Measurements from ENCODE around the gene TMUB1.
A peak's percentile ranks its signal among the peaks of the same experiment; 100 is the strongest.

The TMUB1 gene

GRCh38 chr7:151120896-151121295 is 37.6 kb upstream of the TMUB1 start:
- DNase-seq, result no peak

- no peak for DNase-seq
Observed at GRCh38 chr7:151119902-151120301, 36.6 kb upstream of the TMUB1 start.

GRCh38 chr7:151119055-151119415 is 35.7 kb upstream of the TMUB1 start:
- DNase-seq, result no peak

DNA sequence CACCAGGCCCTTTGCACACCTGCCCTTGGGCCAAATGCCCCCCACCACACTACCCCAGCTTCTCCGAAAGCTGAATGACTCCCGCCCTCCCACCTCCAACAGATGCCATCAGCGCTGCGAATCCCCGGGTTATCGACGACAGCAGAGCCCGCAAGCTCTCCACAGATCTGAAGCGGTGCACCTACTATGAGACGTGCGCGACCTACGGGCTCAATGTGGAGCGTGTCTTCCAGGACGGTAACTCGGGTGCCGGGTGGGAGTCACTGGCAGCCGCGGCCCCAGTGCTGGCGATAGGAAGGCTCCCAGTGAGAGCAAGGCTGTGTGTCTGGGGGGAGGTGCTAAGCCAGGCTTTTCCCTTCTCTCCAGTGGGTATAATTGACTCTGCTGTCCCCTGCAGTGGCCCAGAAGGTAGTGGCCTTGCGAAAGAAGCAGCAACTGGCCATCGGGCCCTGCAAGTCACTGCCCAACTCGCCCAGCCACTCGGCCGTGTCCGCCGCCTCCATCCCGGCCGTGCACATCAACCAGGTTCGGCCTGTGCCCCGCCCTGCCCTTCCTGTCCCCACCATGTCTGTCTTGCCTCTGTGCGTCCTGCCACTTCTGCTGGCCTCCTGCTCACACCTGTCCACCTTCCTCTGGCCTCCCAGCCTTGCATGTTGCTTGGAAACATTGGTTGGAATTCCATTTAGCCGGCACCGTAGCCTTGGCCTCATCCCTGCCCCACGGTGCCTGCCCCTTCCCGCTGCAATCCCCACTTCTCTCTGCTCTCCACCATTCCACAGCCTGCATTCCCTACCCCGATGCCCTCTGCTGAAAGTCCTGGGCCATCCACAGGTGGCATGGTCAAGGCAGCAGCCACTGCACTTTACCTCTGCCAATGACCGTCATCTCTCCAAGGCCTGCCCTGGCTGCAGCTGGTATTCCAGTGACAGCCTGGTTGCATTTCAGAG is 35.1 kb upstream of the TMUB1 start:
- no peak for DNase-seq

DNA sequence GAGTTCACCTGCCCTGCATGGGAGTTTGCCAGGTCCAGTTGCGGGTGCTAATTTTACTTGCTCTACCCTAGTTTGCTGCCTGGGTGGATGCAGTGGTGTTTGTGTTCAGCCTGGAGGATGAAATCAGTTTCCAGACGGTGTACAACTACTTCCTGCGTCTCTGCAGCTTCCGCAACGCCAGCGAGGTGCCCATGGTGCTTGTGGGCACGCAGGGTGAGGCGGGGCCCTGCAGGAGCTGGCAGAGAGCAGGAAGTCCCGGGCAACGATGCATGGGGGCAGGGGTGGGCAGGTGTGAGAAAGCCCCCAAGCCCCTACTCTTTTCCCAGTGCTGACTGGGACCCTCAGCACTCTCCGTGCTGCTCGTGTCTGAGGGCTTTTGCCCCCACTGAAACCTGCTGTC is 34.3 kb upstream of the TMUB1 start:
- DNase-seq, result peak; percentile 22 to 27

- DNase-seq, result no peak
Observed at GRCh38 chr7:151116603-151117440, 33.5 kb upstream of the TMUB1 start.

- DNase-seq, result no peak
Observed at GRCh38 chr7:151115836-151116418, 32.6 kb upstream of the TMUB1 start.

DNA sequence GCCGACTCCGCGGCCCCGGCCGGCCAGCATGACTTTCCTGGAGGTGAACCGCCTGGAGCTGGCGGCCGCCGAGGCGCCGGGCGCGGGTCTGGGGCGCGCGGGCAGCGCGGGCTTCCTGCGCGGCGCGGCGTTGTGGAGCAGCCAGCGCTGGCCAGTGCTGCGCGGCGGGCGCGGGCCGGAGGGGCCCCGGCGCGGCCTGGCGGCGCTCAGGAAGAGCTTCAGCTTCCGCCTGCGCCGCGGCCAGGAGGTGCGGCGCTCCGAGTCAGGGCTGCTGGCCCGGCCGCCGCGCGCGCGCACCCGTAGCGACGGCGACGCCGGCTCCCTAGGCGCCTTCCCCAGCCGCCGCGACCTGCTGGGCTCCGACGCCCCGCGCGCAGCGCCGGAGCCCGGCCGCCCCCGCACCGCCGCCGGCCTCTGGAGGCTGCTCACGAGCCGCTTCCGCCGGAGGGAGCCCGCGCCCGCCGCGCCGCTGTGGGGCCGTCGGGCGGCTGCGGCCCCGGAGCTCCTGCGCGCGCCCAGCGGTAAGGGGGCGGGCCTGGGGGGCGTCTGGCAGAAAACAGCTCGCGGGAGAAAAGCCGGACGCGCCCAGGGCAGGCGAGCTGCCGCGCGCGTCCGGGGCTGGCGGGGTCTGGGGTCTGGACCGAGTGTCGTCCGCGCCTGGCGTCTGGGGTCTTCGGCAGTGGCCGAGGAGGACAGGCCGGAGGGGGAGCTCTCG is 32.0 kb upstream of the TMUB1 start:
- peak; percentile 41 to 64 for DNase-seq

DNA sequence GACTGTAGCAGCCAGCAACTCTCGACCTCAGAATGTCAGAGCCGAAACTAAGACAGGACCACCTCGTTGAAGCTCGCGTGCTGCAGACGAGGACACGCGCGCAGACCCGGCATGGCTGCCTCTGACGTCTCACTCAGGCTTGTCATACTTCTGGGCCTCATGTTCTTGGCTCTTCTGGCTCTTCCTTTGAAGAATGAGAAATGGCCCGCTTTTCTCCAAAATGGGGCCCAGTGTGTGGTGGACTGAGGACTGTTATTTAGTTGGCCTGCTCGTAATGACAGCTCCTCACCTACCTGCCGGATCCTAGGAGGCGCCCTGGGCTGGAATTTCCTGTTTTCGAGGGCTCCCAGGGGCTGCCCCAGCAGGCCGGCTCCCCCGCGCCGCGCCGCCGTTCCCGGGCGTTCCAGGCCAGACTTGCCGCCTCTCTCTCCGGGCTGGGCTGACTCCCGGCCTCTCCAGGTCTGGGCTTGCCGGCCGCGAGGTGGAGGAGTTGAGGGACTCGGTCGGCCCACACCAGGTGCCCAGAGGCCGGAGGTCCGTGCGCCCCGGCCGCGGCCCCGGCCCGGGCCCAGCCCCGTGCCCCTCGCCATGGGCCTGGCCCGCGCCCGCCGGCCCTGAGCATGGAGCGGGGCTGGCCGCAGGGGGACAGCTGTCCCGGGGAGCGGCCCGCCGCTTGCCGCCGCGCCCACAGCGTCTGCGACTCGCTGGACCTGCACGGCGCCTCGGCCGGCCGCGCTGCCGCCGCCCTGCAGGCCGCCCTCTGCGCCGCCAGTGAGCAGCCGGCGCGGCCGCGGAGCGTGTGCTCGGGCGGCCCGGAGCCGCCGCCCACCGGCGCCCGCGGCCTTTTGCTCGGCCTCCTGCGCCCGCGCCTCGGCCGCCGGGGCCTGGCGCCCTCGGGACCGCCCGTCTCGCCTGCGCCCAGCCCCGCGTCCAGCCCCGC is 31.1 kb upstream of the TMUB1 start:
- no peak for DNase-seq

DNA sequence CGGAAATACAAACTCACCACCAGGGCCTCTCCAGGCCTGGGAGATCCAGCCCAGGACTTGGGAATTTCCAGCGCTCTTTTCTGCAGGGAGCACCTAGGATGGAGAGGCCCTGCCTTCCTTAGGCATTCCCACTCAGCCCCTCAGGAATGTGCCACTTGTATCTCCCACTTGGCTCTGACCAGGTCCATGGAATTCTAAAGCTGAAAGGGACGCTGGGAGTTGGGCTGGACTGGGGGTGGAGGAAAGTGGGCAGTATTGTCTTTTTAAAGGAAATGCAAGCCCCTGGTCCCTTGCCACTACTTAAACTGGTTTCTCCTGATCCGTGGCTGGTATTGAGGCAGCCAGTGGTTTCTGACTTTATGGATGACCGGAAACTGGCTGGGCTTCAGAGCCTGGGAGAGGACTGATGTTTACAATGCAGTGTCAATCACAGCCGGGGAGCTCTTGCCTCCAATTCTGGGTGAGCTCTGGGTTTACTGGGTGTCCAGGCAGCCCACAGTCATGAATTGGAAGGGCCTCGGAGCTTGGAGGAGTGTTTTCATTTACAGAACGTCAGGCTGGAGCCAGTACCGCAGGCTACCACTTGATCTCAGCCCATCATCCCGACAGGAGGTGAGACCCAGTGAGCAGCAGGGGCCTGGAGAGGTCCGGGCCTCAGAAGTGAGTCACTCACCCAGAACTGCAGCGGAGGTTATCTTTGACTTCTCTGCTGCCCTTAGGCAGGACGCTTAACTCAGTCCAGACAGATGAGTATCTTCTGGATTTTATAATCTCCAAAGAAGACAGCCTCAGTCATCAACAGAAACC is 30.3 kb upstream of the TMUB1 start:
- no peak for DNase-seq

DNA sequence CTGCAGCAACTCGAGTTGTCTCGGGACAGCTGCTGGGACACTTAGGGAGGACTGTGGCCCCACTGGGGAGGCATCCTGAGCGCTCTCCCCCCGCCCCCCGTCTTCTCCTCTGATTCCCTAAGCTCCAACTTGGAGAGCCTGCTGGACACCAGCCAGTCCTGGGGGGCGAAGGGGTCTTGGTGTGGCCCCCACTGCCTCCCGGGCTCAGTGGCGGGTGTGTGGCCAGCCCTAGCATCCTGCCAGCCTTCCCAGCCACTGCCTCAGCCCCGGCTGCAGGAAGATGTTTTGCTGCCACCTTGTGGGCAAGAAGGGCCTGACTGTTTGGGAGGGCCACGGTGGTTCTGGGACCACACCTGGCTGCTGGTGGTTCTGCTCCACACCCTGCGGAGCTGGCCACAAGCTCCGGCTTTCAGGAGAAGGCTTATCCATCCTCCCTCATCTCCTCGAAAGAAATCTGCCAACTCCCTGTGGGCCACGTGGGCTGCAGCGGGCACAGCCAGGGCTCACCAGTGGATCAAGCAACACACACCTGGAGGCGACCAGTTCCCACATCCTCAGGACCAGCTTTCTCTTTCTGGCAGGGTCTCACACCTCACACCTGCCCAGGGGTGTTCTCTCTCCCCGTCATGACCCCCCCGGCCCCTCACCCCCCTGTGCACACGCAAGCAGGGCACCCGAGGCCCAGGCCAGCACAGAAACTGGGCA is 27.8 kb upstream of the TMUB1 start:
- DNase-seq, result peak; percentile 80

GRCh38 chr7:151110236-151110940 is 27.1 kb upstream of the TMUB1 start:
- DNase-seq, result no peak

DNA sequence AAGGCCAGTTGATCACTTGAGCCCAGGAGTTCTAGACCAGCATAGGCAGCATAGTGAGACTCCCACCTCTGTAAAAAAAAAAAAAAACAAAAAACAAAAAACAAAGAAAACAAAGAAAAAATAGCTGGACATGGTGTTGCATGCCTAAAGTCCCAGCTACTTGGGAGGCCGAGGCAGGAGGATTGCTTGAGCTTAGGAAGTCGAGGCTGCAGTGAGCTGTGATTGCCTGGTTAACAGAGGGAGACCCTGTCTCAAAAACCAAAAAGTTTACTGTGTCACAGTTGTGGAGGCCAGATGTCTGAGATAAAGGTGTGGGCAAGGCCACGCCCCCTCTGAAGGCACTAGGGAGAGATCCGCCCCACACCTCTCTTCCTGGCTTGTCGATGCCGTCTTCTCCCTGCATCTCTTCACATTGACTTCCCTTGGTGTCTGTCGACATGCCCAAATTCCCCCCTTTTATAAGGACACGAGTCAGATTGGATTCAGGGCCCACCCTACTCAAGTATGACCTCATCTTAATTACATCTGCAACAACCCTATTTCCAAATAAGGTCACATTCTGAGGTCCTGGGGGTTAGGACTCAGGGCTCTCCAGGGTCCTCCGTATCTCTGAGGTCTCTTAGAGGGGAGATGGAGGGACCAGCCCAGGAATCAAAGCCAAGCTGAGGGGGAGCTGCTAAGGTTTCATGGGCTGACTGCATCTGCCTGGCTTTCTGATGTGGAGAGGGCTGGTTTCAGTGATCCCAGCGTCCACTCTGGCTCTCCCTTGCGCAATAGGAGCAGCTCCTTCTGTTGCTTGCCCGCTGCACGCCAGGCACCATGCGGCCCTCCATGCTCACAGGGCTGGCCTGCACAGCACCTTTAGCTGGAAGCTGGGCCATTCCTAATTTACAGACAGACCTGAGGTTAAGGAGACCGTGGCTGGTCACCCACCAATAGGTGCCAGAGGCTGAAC is 26.1 kb upstream of the TMUB1 start:
- no peak for DNase-seq

DNA sequence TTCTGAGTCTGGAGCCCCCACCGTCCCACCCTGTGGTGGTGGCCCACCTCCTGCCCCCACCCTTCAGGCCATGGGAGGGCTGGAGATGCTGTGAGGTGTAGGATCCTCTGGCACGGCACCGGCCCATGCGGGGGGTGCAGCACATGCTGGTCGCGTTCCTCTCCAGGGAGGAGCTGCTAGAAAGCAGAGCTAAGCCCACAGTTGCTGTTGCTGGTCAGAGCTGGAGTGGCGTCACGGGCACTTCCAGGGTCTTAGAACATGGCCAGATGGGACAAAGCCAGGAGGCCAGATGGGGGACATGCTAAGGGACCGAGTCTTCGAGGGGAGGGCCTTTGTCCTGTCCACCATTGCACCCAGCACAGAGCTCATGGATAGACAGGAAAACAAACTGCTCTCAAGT is 24.6 kb upstream of the TMUB1 start:
- no peak for DNase-seq

GRCh38 chr7:151104411-151105235 is 21.3 kb upstream of the TMUB1 start:
- DNase-seq, result no peak

DNA sequence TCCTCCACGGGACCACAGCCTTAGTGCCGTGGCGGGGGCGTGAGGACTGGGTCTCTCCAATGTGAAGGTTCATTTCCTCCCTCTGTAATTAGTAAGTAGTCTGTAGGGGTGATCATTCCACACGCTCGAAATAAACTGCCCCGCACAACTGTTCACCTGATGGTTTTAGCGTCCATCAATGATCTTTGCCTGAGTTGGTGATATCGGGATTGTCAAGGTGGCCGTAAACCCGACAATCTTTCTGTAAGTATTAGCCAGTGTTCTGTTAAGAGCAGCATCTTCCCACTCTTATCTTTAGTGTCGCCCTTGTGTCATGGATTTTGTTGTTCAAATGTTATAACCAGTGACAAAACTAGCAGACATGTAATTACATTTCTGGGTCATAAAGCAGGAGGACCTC is 20.7 kb upstream of the TMUB1 start:
- no peak for DNase-seq

- DNase-seq, result no peak
Observed at GRCh38 chr7:151102991-151103390, 19.7 kb upstream of the TMUB1 start.

Data from stimulated activated CD4-positive, alpha-beta T cell treated with anti-CD3 and anti-CD28 coated beads, Interleukin-2, amount 100 ng/mL, for 24 hours (primary cell).